H9 (cell line): Measurements from ENCODE around the gene AMBRA1. TPM values are rescaled to one million over a fixed set of nuclear protein-coding genes. Genes with fewer than 3 reads are reported as not detected.
A peak's percentile ranks its signal among the peaks of the same experiment; 100 is the strongest.

Experiments
- DNase-seq: peaks from one replicate; pipeline ENCODE4 v3.0.0-alpha.2; 2017
- H2AFZ ChIP-seq: one replicate; pipeline ENCODE4 v1.6.1; 2013; ENCODE audit warnings: mild to moderate bottlenecking, low read length, control low read depth, moderate library complexity
- H2AK5ac ChIP-seq: 2 replicates; pipeline ENCODE4 v1.6.1; 2013; ENCODE audit warnings: low read length, control low read depth, mixed read lengths; ENCODE audit not compliant: insufficient read length
- H2BK120ac ChIP-seq: one replicate; pipeline ENCODE4 v1.6.1; 2013; ENCODE audit warnings: low read depth, mild to moderate bottlenecking, low read length, control low read depth, inconsistent platforms; ENCODE audit not compliant: poor library complexity, severe bottlenecking
- H2BK12ac ChIP-seq: 2 replicates; pipeline ENCODE4 v1.6.1; 2013; ENCODE audit warnings: low read length, control low read depth, mixed read lengths, low read depth; ENCODE audit not compliant: insufficient read length
- H2BK15ac ChIP-seq: 2 replicates; pipeline ENCODE4 v1.6.1; 2013; ENCODE audit warnings: low read depth, low read length, control low read depth
- H2BK20ac ChIP-seq: one replicate; pipeline ENCODE4 v1.6.1; 2013; ENCODE audit warnings: low read depth, mild to moderate bottlenecking, low read length, control low read depth, inconsistent platforms; ENCODE audit not compliant: poor library complexity, severe bottlenecking
- H2BK5ac ChIP-seq: 2 replicates; pipeline ENCODE4 v1.6.1; 2013; ENCODE audit warnings: low read length, control low read depth, mixed read lengths; ENCODE audit not compliant: insufficient read length
- H3K14ac ChIP-seq: 2 replicates; pipeline ENCODE4 v1.6.1; 2013; ENCODE audit warnings: low read length, control low read depth; ENCODE audit not compliant: insufficient read depth
- H3K18ac ChIP-seq: 2 replicates; pipeline ENCODE4 v1.6.1; 2013; ENCODE audit warnings: low read depth, mild to moderate bottlenecking, mixed read lengths, low read length, control low read depth; ENCODE audit not compliant: insufficient read length
- H3K23ac ChIP-seq: 2 replicates; pipeline ENCODE4 v1.6.1; 2013; ENCODE audit warnings: low read length, control low read depth, mixed read lengths, low read depth; ENCODE audit not compliant: insufficient read length
- H3K23me2 ChIP-seq: 2 replicates; pipeline ENCODE4 v1.6.1; 2013; ENCODE audit warnings: low read depth, mild to moderate bottlenecking, mixed read lengths, low read length, control low read depth; ENCODE audit not compliant: insufficient read length, poor library complexity, severe bottlenecking
- H3K27ac ChIP-seq: 2 replicates; pipeline ENCODE4 v1.5.1; 2013; ENCODE audit warnings: low read length, control low read depth, mixed read lengths, low read depth; ENCODE audit not compliant: insufficient read length
- H3K27me3 ChIP-seq: 2 replicates; pipeline ENCODE4 v1.6.1; 2013; ENCODE audit warnings: low read length, control low read depth, inconsistent platforms; ENCODE audit not compliant: insufficient read depth
- H3K4ac ChIP-seq: 2 replicates; pipeline ENCODE4 v1.6.1; 2013; ENCODE audit warnings: low read depth, mild to moderate bottlenecking, control low read depth, inconsistent platforms, low read length, moderate library complexity
- H3K4me1 ChIP-seq: 2 replicates; pipeline ENCODE4 v1.6.1; 2013; ENCODE audit warnings: low read length, control low read depth, inconsistent platforms; ENCODE audit not compliant: insufficient read depth
- H3K4me2 ChIP-seq: 2 replicates; pipeline ENCODE4 v1.6.1; 2013; ENCODE audit warnings: low read length, control low read depth, mixed read lengths; ENCODE audit not compliant: insufficient read length, insufficient read depth
- H3K56ac ChIP-seq: 2 replicates; pipeline ENCODE4 v1.6.1; 2013; ENCODE audit warnings: low read depth, mild to moderate bottlenecking, mixed read lengths, low read length, control low read depth; ENCODE audit not compliant: insufficient read length
- H3K79me1 ChIP-seq: 2 replicates; pipeline ENCODE4 v1.6.1; 2013; ENCODE audit warnings: low read depth, mild to moderate bottlenecking, moderate library complexity, low read length, control low read depth, inconsistent platforms; ENCODE audit not compliant: insufficient read depth, poor library complexity, severe bottlenecking
- H3K79me2 ChIP-seq: 2 replicates; pipeline ENCODE4 v1.6.1; 2013; ENCODE audit warnings: low read length, control low read depth, inconsistent platforms; ENCODE audit not compliant: insufficient read depth
- H3K9ac ChIP-seq: 2 replicates; pipeline ENCODE4 v1.6.1; 2013; ENCODE audit warnings: low read length, control low read depth, mixed read lengths; ENCODE audit not compliant: insufficient read length; ENCODE audit errors: extremely low read depth
- H3K9me3 ChIP-seq: one replicate; pipeline ENCODE4 v1.6.1; 2013; ENCODE audit warnings: low read depth, low read length, inconsistent platforms; ENCODE audit not compliant: control insufficient read depth
- H3T11ph ChIP-seq: one replicate; pipeline ENCODE4 v1.6.1; 2013; ENCODE audit warnings: mild to moderate bottlenecking, low read length, control low read depth, inconsistent platforms
- H4K20me1 ChIP-seq: one replicate; pipeline ENCODE4 v1.6.1; 2013; ENCODE audit not compliant: control insufficient read depth, insufficient read length, insufficient read depth
- H4K5ac ChIP-seq: 2 replicates; pipeline ENCODE4 v1.6.1; 2013; ENCODE audit warnings: low read depth, mild to moderate bottlenecking, mixed read lengths, low read length, control low read depth; ENCODE audit not compliant: insufficient read length
- H4K8ac ChIP-seq: replicated peaks from 2 replicates; pipeline ENCODE4 v1.6.1; 2013; ENCODE audit warnings: low read length, control low read depth, mixed read lengths, low read depth; ENCODE audit not compliant: insufficient read length
- H4K91ac ChIP-seq: 2 replicates; pipeline ENCODE4 v1.6.1; 2013; ENCODE audit warnings: low read depth, mild to moderate bottlenecking, moderate library complexity, mixed read lengths, low read length, control low read depth; ENCODE audit not compliant: insufficient read length
- H3K27ac Mint-ChIP-seq, 3 experiments: 2 replicates in 2 of 3; 3 replicates in 1 of 3; pipeline ENCODE4 v1.8.0; 2020 to 2021; ENCODE audit warnings: mixed read lengths in 3 of 3, mild to moderate bottlenecking in 1 of 3, moderate library complexity in 1 of 3
- H3K27me3 Mint-ChIP-seq: 2 replicates; pipeline ENCODE4 v1.8.0; 2021; ENCODE audit warnings: low read depth, mild to moderate bottlenecking, moderate library complexity, mixed read lengths
- H3K36me3 Mint-ChIP-seq, 3 experiments: 2 replicates in 2 of 3; 3 replicates in 1 of 3; pipeline ENCODE4 v1.8.0; 2020 to 2021; ENCODE audit warnings: low read depth in 3 of 3, mixed read lengths in 3 of 3; ENCODE audit not compliant: insufficient read depth in 1 of 3
- H3K4me1 Mint-ChIP-seq, 2 experiments: 2 replicates each; pipeline ENCODE4 v1.8.0; 2020; ENCODE audit warnings: mixed read lengths in 2 of 2
- H3K4me3 Mint-ChIP-seq, 2 experiments: 2 replicates in 1 of 2; 3 replicates in 1 of 2; pipeline ENCODE4 v1.8.0; 2020 to 2021; ENCODE audit warnings: mild to moderate bottlenecking in 2 of 2, mixed read lengths in 2 of 2, moderate library complexity in 1 of 2
- H3K9me3 Mint-ChIP-seq, 2 experiments: 2 replicates in 1 of 2; 3 replicates in 1 of 2; pipeline ENCODE4 v1.8.0; 2020; ENCODE audit warnings: mild to moderate bottlenecking in 2 of 2, mixed read lengths in 2 of 2, moderate library complexity in 1 of 2
- WGBS: extraction: QIAGEN DNeasy Blood & Tissue Kit; methylation state at CpG from one replicate; pipeline ENCODE4 v1.1.7; 2013; ENCODE audit warnings: missing lambda C conversion rate, low lambda C conversion rate, mixed read lengths; ENCODE audit not compliant: insufficient read length; ENCODE audit errors: extremely low coverage; 5-methylcytosine and 5-hydroxymethylcytosine counted together
- total RNA-seq: library from RNA; stranded (reverse); gene quantifications from 2 replicates; pipeline ENCODE4 v1.2.1, GENCODE V29; 2021
- TF ChIP-seq, protein P1 (sequence below): fragments of 200-600 bp; sonication (generic); conservative IDR thresholded peaks from 3 replicates; pipeline ENCODE4 v1.8.0; 2021; ENCODE audit warnings: antibody characterized with exemption, mild to moderate bottlenecking

Gene AMBRA1
- total RNA-seq, 1 experiment from 2014 or later: 37.5 TPM

DNA sequence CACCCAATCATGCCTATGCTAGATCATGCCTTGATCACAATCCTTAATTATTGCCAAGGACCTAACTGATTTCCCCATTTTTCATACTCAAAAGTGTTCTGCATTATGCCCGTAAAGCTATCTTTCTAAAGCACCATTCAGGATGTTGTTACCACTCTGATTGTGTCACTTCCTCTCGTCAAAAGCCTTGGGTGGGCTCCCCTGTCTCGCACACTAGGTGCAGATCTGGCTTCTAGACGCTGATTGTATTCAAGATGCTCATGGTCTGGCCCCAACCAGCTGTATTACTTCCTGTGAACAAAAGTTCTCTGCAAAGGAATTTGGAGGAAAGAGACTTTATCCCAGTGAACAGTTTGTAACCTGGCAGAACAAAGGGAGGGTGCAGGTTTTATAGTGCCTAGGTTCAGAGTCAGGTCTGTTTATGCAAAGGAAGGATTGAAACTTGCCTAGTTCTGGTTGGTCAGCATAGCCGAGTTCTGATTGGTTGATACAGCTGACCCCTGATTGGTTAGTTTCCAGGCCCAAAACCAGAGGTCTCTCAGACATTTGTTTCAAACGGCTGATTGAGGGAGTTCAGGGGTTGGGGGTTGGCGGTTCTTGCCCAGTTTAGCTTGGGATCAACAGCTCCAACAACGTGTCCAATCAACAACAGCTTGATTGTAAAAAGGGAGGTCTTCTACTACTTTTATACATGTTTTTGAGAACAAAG, 49.0 kb upstream of the AMBRA1 start:
- H3K27me3 Mint-ChIP-seq: no peaks in the 10 kb centered on the region
- H2BK12ac ChIP-seq: no peak overlapping the region
- H3K23me2 ChIP-seq: no peaks in the 10 kb centered on the region
- no peaks in the 10 kb centered on the region for H3K79me2 ChIP-seq
- H2AK5ac ChIP-seq: no peak overlapping the region
- H2BK15ac ChIP-seq: no peak overlapping the region
- H3K27me3 ChIP-seq: no peaks in the 10 kb centered on the region
- H3K9me3 ChIP-seq: no peaks in the 10 kb centered on the region
- no peaks in the 10 kb centered on the region for H3K4me1 Mint-ChIP-seq
- no peaks in the 10 kb centered on the region for H4K20me1 ChIP-seq
- H2BK5ac ChIP-seq: no peak overlapping the region
- no peak overlapping the region for H3K27ac ChIP-seq
- H3K23ac ChIP-seq: no peak overlapping the region
- no peak overlapping the region for H2BK20ac ChIP-seq
- H4K5ac ChIP-seq: no peak overlapping the region
- no peak overlapping the region for H2AFZ ChIP-seq
- H4K8ac ChIP-seq: no peak overlapping the region
- H3K9me3 Mint-ChIP-seq: no peaks in the 10 kb centered on the region
- H3K79me1 ChIP-seq: no peaks in the 10 kb centered on the region
- WGBS: no CpG with 5 or more reads among the region's 8 CpGs
- H3K14ac ChIP-seq: no peak overlapping the region
- H3K27ac Mint-ChIP-seq: 0 out of 7 replicates have a peak overlapping the region, but pooled peaks of 1 of the 3 experiments have one; percentile 2
- H3K36me3 Mint-ChIP-seq: peaks cover 14 to 58% (median 45%) of the 10 kb centered on the region in 3 experiments
- H3K18ac ChIP-seq: no peak overlapping the region
- no peak overlapping the region for H4K91ac ChIP-seq
- no peak overlapping the region for H2BK120ac ChIP-seq
- no peak overlapping the region for H3K9ac ChIP-seq
- no peak overlapping the region for H3K4me2 ChIP-seq
- TF ChIP-seq, protein P1, sequence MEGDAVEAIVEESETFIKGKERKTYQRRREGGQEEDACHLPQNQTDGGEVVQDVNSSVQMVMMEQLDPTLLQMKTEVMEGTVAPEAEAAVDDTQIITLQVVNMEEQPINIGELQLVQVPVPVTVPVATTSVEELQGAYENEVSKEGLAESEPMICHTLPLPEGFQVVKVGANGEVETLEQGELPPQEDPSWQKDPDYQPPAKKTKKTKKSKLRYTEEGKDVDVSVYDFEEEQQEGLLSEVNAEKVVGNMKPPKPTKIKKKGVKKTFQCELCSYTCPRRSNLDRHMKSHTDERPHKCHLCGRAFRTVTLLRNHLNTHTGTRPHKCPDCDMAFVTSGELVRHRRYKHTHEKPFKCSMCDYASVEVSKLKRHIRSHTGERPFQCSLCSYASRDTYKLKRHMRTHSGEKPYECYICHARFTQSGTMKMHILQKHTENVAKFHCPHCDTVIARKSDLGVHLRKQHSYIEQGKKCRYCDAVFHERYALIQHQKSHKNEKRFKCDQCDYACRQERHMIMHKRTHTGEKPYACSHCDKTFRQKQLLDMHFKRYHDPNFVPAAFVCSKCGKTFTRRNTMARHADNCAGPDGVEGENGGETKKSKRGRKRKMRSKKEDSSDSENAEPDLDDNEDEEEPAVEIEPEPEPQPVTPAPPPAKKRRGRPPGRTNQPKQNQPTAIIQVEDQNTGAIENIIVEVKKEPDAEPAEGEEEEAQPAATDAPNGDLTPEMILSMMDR: no peak
- no peak overlapping the region for H3K4ac ChIP-seq
- DNase-seq: no peak
- H3K4me3 Mint-ChIP-seq: no peak overlapping the region
- no peak overlapping the region for H3T11ph ChIP-seq
- no peak overlapping the region for H3K56ac ChIP-seq
- H3K4me1 ChIP-seq: no peaks in the 10 kb centered on the region
